Transverse colon (tissue), 4 donors: Measurements from ENCODE around the gene SPTB. TPM values are rescaled to one million over a fixed set of nuclear protein-coding genes. Genes with fewer than 3 reads are reported as not detected.

ENCODE experiments used
- DNase-seq: peaks from one replicate; pipeline ENCODE4 v3.0.0-alpha.2; 2019
- H3K27ac ChIP-seq, 4 donors: fragments of 200-600 bp; sonication (generic); 2 replicates each; pipeline ENCODE4 v1.5.1; 2016 to 2018; ENCODE audit warnings: inconsistent platforms in 4 of 4
- H3K27me3 ChIP-seq: fragments of 200-600 bp; sonication (generic); 2 replicates; pipeline ENCODE4 v1.5.1; 2017; ENCODE audit warnings: inconsistent platforms
- H3K36me3 ChIP-seq, 4 donors: fragments of 200-600 bp; sonication (generic); 2 replicates each; pipeline ENCODE4 v1.5.1; 2017 to 2019; ENCODE audit warnings: inconsistent platforms in 4 of 4
- H3K4me1 ChIP-seq, 4 donors: fragments of 200-600 bp; sonication (generic); 2 replicates each; pipeline ENCODE4 v1.5.1; 2017 to 2020; ENCODE audit warnings: inconsistent platforms in 4 of 4
- H3K4me3 ChIP-seq, 4 donors: fragments of 200-600 bp; sonication (generic); 1 replicate in 1 of 4; 2 replicates in 3 of 4; pipeline versions ENCODE4 v1.5.1 to v1.6.1; 2017 to 2019; ENCODE audit warnings: inconsistent platforms in 4 of 4
- H3K9me3 ChIP-seq, 2 donors: fragments of 200-600 bp; sonication (generic); 2 replicates each; pipeline ENCODE4 v1.5.1; 2017 to 2019; ENCODE audit warnings: inconsistent platforms in 2 of 2
- EP300 ChIP-seq: sonication (generic); formaldehyde crosslinking; IDR thresholded peaks from one replicate; pipeline ENCODE4 v1.6.1; 2017; ENCODE audit warnings: antibody characterized with exemption, low read depth
- POLR2A ChIP-seq: fragments of 450-650 bp; IDR thresholded peaks from one replicate; pipeline ENCODE4 v1.6.1; 2016; ENCODE audit warnings: antibody characterized with exemption, mild to moderate bottlenecking, moderate library complexity
- POLR2AphosphoS5 ChIP-seq, 3 donors: sonication (generic); formaldehyde crosslinking; IDR thresholded peaks; one replicate each; pipeline ENCODE4 v1.6.1; 2016; ENCODE audit warnings: antibody characterized with exemption in 3 of 3
- WGBS, 2 donors: methylation state at CpG; one replicate each; pipeline ENCODE4 v1.1.5; 2018; ENCODE audit warnings: low coverage in 1 of 2; 5-methylcytosine and 5-hydroxymethylcytosine counted together
- in situ Hi-C, 4 donors: fragments of 200-750 bp; cut with MboI; loops; one replicate each; pipeline versions ENCODE4 v1.15.0 to v1.15.1; 2017; ENCODE audit warnings: low sequenced_read_pairs in 3 of 4, low pct_ligation_motif_present in 1 of 4, low pct_unique_long_range_greater_than_20kb in 1 of 4
- intact Hi-C: fragments of 100-400 bp; cut with DNase I; formaldehyde crosslinking; loops from one replicate; pipeline ENCODE4 v1.15.1; 2023; ENCODE audit warnings: low total_unique reads
- total RNA-seq, 4 donors: library from RNA; depleted of rRNA; stranded (reverse); fragments of >200 nt; gene quantifications; one replicate each; pipeline ENCODE4 v1.1.0, GENCODE V29; 2016
- TF ChIP-seq, protein P1 (sequence below), 5 experiments: fragments of 200-600 bp in 3 of 5; fragments of 450-650 bp in 2 of 5; sonication (generic) in 3 of 5; IDR thresholded peaks; 1 replicate in 2 of 5; 2 replicates in 3 of 5; pipeline ENCODE4 v1.5.1; 2016 to 2017; ENCODE audit warnings: antibody characterized with exemption in 5 of 5, inconsistent platforms in 3 of 5, mild to moderate bottlenecking in 2 of 5, moderate library complexity in 1 of 5

SPTB gene
- total RNA-seq, 4 donors from 2014 or later: 0.20 to 0.96 (median 0.58) TPM

DNA sequence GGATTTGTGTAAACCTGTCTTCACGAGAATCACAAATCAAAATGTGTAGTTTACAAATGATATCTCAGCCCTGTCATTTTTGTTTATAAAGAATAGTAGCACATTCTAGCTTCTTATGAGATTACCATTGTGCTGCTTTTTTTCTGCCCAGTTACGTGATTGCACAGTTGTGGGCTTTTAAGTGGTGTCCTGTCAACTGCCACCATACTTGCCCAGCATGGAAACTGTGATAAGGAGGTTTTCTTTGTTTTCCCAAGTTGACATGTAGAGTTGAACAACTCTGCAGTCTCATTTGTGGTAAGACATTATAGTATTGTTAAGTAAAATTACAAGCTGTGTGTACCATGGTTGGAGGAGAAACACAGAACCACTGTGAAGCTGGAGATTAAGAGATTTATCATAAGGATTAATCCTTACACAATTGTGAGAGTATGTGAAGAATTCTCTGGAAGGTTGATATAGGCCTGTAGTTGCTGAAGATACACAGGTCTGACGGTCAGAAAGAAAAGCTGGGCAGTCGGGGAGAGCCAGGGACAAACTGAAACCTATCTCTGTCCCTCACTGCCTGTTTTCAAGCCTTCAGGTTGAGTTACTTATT lies 46.8 kb upstream of the SPTB start:
- H3K36me3 ChIP-seq: peaks cover 0 to 28% (median 12%) of the 10 kb centered on the region in 4 donors
- intact Hi-C loops: no loop called here

GRCh38 chr14:64923015-64923414 lies 43.3 kb upstream of the SPTB start:
- Histone ChIP-seq H3K27ac (no peak overlapping the region), H3K36me3 (peaks cover 0 to 28% (median 12%) of the 10 kb centered on the region in 4 donors), H3K9me3 (no peaks in the 10 kb centered on the region), H3K4me1 (peaks cover 0 to 6% (median under 1%) of the 10 kb centered on the region in 4 donors), H3K4me3 (no peak overlapping the region), H3K27me3 (no peaks in the 10 kb centered on the region)
- WGBS, 2 donors: 80 to 83% methylated on average over 2 to 3 of the region's 3 CpGs
- intact Hi-C loops: no loop called here
- no peak for TF ChIP-seq EP300
- no peak for TF ChIP-seq POLR2AphosphoS5 (IDR thresholded peaks at IDR 0.05)
- TF ChIP-seq, protein P1, sequence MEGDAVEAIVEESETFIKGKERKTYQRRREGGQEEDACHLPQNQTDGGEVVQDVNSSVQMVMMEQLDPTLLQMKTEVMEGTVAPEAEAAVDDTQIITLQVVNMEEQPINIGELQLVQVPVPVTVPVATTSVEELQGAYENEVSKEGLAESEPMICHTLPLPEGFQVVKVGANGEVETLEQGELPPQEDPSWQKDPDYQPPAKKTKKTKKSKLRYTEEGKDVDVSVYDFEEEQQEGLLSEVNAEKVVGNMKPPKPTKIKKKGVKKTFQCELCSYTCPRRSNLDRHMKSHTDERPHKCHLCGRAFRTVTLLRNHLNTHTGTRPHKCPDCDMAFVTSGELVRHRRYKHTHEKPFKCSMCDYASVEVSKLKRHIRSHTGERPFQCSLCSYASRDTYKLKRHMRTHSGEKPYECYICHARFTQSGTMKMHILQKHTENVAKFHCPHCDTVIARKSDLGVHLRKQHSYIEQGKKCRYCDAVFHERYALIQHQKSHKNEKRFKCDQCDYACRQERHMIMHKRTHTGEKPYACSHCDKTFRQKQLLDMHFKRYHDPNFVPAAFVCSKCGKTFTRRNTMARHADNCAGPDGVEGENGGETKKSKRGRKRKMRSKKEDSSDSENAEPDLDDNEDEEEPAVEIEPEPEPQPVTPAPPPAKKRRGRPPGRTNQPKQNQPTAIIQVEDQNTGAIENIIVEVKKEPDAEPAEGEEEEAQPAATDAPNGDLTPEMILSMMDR (IDR thresholded peaks at IDR 0.05): no peak
- no peak for TF ChIP-seq POLR2A
- in situ Hi-C loops: no loop called here
- no peak for DNase-seq

More for the DNA sequence above, 46.8 kb upstream of the SPTB start:
- H3K27ac ChIP-seq: no peak overlapping the region
- H3K9me3 ChIP-seq: no peaks in the 10 kb centered on the region
- TF ChIP-seq EP300: no peak
- TF ChIP-seq POLR2A: no peak
- TF ChIP-seq, protein P1 (IDR thresholded peaks at IDR 0.05): no peak
- TF ChIP-seq POLR2AphosphoS5 (IDR thresholded peaks at IDR 0.05): no peak
- no peaks in the 10 kb centered on the region for H3K27me3 ChIP-seq
- no peak overlapping the region for H3K4me3 ChIP-seq
- in situ Hi-C loops: no loop called here
- DNase-seq: no peak
- peaks cover 13 to 33% (median 23%) of the 10 kb centered on the region in 4 donors for H3K4me1 ChIP-seq
- whole genome bisulfite sequencing, 2 donors: 68 to 73% methylated on average over 4 of the region's 4 CpGs

GRCh38 chr14:64920465-64920864 lies 40.8 kb upstream of the SPTB start:
- whole genome bisulfite sequencing, 2 donors: 72 to 95% methylated on average over 2 of the region's 2 CpGs
- in situ Hi-C loops: no loop called here

GRCh38 chr14:64919618-64920017 lies 39.9 kb upstream of the SPTB start:
- in situ Hi-C loops (no loop called here), intact Hi-C loops (no loop called here)
- Histone ChIP-seq H3K9me3 (no peaks in the 10 kb centered on the region), H3K27me3 (no peaks in the 10 kb centered on the region), H3K4me3 (no peak overlapping the region), H3K4me1 (peaks cover 7 to 38% (median 10%) of the 10 kb centered on the region in 4 donors), H3K36me3 (peaks cover 0 to 9% (median 4%) of the 10 kb centered on the region in 4 donors), H3K27ac (no peak overlapping the region)
- 86 to 88% methylated on average over 3 to 5 of the region's 5 CpGs for WGBS, 2 donors
- TF ChIP-seq, protein P1 (IDR thresholded peaks at IDR 0.05): no peak
- TF ChIP-seq POLR2A (no peak), EP300 (no peak), POLR2AphosphoS5 (IDR thresholded peaks at IDR 0.05) (no peak)
- no peak for DNase-seq

More at GRCh38 chr14:64920465-64920864, 40.8 kb upstream of the SPTB start:
- intact Hi-C loops: no loop called here
- TF ChIP-seq POLR2A: no peak
- no peak for TF ChIP-seq POLR2AphosphoS5 (IDR thresholded peaks at IDR 0.05)
- TF ChIP-seq EP300: no peak
- TF ChIP-seq, protein P1 (IDR thresholded peaks at IDR 0.05): no peak
- Histone ChIP-seq H3K27me3 (no peaks in the 10 kb centered on the region), H3K27ac (no peak overlapping the region), H3K9me3 (no peaks in the 10 kb centered on the region), H3K4me1 (peaks cover 4 to 32% (median 5%) of the 10 kb centered on the region in 4 donors), H3K36me3 (peaks cover 0 to 18% (median 8%) of the 10 kb centered on the region in 4 donors), H3K4me3 (no peak overlapping the region)
- DNase-seq: no peak
